LNCaP clone FGC (cell line): ENCODE data around the gene NR1H4.
"Not testable (repeated sequence)": the region's sequence is repeated elsewhere in the genome, so short reads cannot be mapped to it uniquely, and the experiment has no call there.

ENCODE experiments used
- DNase-seq: peaks from one replicate; pipeline ENCODE4 v3.0.0-alpha.2; 2011; ENCODE audit warnings: low read depth
- H3K4me3 ChIP-seq: 2 replicates; pipeline ENCODE4 v1.5.1; 2011; ENCODE audit warnings: mild to moderate bottlenecking, low read depth, low read length, control low read depth
- CTCF ChIP-seq: IDR thresholded peaks from 2 replicates; pipeline ENCODE4 v1.5.1; 2012; ENCODE audit warnings: mild to moderate bottlenecking; ENCODE audit not compliant: control insufficient read depth, insufficient read depth; ENCODE audit errors: extremely low read depth

Gene NR1H4

GRCh38 chr12:100473716-100474150 is at the start of gene NR1H4:
Gene NR1H4 (plus strand): TSS chr12:100473866. CDS start chr12:100493324, 19,458 bp downstream.
- DNase-seq: no peak
- no peak within 1 kb of the TSS for H3K4me3 ChIP-seq
- TF ChIP-seq CTCF: no peak

- no peak overlapping the region for H3K4me3 ChIP-seq
- TF ChIP-seq CTCF: no peak
- no peak for DNase-seq
These were observed 47.5 kb upstream of the NR1H4 start for GRCh38 chr12:100426145-100426544.

- TF ChIP-seq CTCF: no peak
- no peak for DNase-seq
- H3K4me3 ChIP-seq: no peak overlapping the region
These were observed 46.6 kb upstream of the NR1H4 start for GRCh38 chr12:100427078-100427477.

- not testable (repeated sequence) for H3K4me3 ChIP-seq, DNase-seq
These were observed 43.4 kb upstream of the NR1H4 start for GRCh38 chr12:100430251-100430650.

DNA sequence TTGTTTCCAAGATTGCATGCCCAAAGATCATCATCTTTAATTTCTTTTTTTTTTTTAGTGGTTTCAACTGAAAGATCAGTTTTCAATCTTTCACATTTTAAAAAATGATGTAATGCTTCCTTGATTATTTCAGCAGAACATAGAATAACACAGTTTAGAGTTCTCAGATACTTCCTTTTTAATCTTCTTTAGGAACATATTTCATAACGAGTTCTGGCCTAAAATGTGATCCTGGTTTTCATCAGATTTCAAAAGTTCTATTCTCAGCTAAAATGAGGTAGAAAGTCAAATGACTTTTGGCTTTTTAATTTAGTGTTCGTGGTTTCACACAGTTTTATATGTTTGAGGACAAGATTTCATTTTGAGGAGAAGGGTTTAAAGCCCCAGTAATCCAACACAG is 40.0 kb upstream of the NR1H4 start:
- H3K4me3 ChIP-seq: no peak overlapping the region
- no peak for TF ChIP-seq CTCF
- DNase-seq: no peak

DNA sequence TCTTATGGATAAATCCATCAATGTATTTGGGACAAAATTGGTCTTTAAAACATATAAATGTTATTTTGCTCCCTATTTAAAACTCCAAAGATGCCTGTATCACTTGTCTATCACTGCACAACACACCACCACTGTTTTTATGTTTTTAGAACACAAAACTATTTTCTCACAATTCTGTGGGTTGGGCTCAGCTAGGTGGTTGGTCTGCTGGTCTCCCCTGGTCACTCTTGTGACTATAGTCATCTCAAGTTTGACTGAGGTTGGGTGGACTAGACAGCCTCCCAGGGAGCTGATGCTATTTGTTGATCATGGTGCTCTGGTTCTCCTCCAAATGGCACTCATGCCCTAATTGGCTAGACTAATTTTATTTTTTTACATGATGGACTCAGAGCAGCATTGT is 39.5 kb upstream of the NR1H4 start:
- no peak for TF ChIP-seq CTCF
- no peak for DNase-seq
- H3K4me3 ChIP-seq: no peak overlapping the region

- no peak overlapping the region for H3K4me3 ChIP-seq
- DNase-seq: no peak
- no peak for TF ChIP-seq CTCF
These were observed 37.7 kb upstream of the NR1H4 start for GRCh38 chr12:100435957-100436356.
